PC-9 (cell line): Measurements from ENCODE around the gene NXN.

ENCODE experiments used
- CTCF ChIP-seq: fragments of 200-600 bp; sonication (generic); conservative IDR thresholded peaks from 2 replicates; pipeline ENCODE4 v1.6.1; 2017; ENCODE audit warnings: mixed run types, antibody characterized with exemption, mild to moderate bottlenecking, moderate library complexity
- EZH2 ChIP-seq: fragments of 200-600 bp; sonication (generic); IDR thresholded peaks from 2 replicates; pipeline ENCODE4 v1.8.0; 2017; ENCODE audit warnings: antibody characterized with exemption, low read depth

GRCh38 chr17:921161-921560 lies 58.4 kb downstream of the NXN start:
- no peak for TF ChIP-seq CTCF
- no peak for TF ChIP-seq EZH2
